Activated CD4-positive, alpha-beta T cell treated with anti-CD3 and anti-CD28 coated beads, Interleukin-2, Interleukin-6, amounts not matched to agents 100 ng/mL and 50 ng/mL, durations not matched to agents 16 hours and 8 hours (primary cell): ENCODE data around the gene RBM33.
"Not testable (repeated sequence)": the region's sequence is repeated elsewhere in the genome, so short reads cannot be mapped to it uniquely, and the experiment has no call there.

Source experiments
- DNase-seq: peaks from one replicate; pipeline ENCODE4 v3.0.0-alpha.2; 2020

Gene RBM33

GRCh38 chr7:155663937-155664336 is 19.5 kb downstream of the RBM33 start:
- DNase-seq: no peak

- no peak for DNase-seq
Observed at GRCh38 chr7:155665079-155665956, 20.9 kb downstream of the RBM33 start.

GRCh38 chr7:155665957-155666287 is 21.5 kb downstream of the RBM33 start:
- DNase-seq: no peak

GRCh38 chr7:155667241-155667829 is 22.9 kb downstream of the RBM33 start:
- DNase-seq: no peak

- DNase-seq: no peak
Observed at GRCh38 chr7:155669717-155670505, 25.4 kb downstream of the RBM33 start.

- DNase-seq: no peak
Observed at GRCh38 chr7:155670521-155670920, 26.1 kb downstream of the RBM33 start.

GRCh38 chr7:155674556-155674955 is 30.1 kb downstream of the RBM33 start:
- DNase-seq: no peak

GRCh38 chr7:155676052-155676451 is 31.6 kb downstream of the RBM33 start:
- DNase-seq: no peak

GRCh38 chr7:155677688-155678087 is 33.2 kb downstream of the RBM33 start:
- no peak for DNase-seq

GRCh38 chr7:155680124-155680523 is 35.7 kb downstream of the RBM33 start:
- no peak for DNase-seq

GRCh38 chr7:155680864-155681263 is 36.4 kb downstream of the RBM33 start:
- DNase-seq: no peak

GRCh38 chr7:155681663-155682062 is 37.2 kb downstream of the RBM33 start:
- peak; percentile 10 for DNase-seq

GRCh38 chr7:155682484-155682883 is 38.0 kb downstream of the RBM33 start:
- no peak for DNase-seq

GRCh38 chr7:155683098-155683497 is 38.6 kb downstream of the RBM33 start:
- DNase-seq: no peak

GRCh38 chr7:155683714-155684113 is 39.3 kb downstream of the RBM33 start:
- DNase-seq: no peak

- no peak for DNase-seq
Observed at GRCh38 chr7:155684543-155684942, 40.1 kb downstream of the RBM33 start.

GRCh38 chr7:155685070-155685790 is 40.8 kb downstream of the RBM33 start:
- peak; percentile 13 for DNase-seq

- no peak for DNase-seq
Observed at GRCh38 chr7:155685791-155686160, 41.3 kb downstream of the RBM33 start.

- DNase-seq: not testable (repeated sequence)
Observed at GRCh38 chr7:155686620-155687324, 42.3 kb downstream of the RBM33 start.

- DNase-seq: not testable (repeated sequence)
Observed at GRCh38 chr7:155688237-155688636, 43.8 kb downstream of the RBM33 start.

GRCh38 chr7:155690655-155691054 is 46.2 kb downstream of the RBM33 start:
- not testable (repeated sequence) for DNase-seq

- peak; percentile 19 for DNase-seq
Observed at GRCh38 chr7:155692317-155692716, 47.9 kb downstream of the RBM33 start.
